Measurements from ENCODE around the gene HMX1.

HMX1 gene

GRCh38 chr4:8820178-8821102 lies 51.2 kb downstream of the HMX1 start:
- no peak for DNase-seq (ENCODE audit: low read depth in 1 of 2, low spot score in 1 of 2)

GRCh38 chr4:8819473-8820177 lies 52.0 kb downstream of the HMX1 start:
- DNase-seq (ENCODE audit: low read depth in 1 of 2, low spot score in 1 of 2) = no peak

GRCh38 chr4:8819019-8819418 lies 52.6 kb downstream of the HMX1 start:
- DNase-seq (ENCODE audit: low read depth in 1 of 2, low spot score in 1 of 2) = no peak

- DNase-seq (ENCODE audit: low read depth in 1 of 2, low spot score in 1 of 2) = no peak
Measured at GRCh38 chr4:8818063-8818881, 53.4 kb downstream of the HMX1 start.

GRCh38 chr4:8817813-8818062 lies 53.9 kb downstream of the HMX1 start:
- no peak for DNase-seq (ENCODE audit: low read depth in 1 of 2, low spot score in 1 of 2)

- no peak for DNase-seq (ENCODE audit: low read depth in 1 of 2, low spot score in 1 of 2)
Measured at GRCh38 chr4:8817096-8817812, 54.4 kb downstream of the HMX1 start.
